Measurements from ENCODE around the gene PCNX2. TPM values are rescaled to one million over a fixed set of nuclear protein-coding genes. Genes with fewer than 3 reads are reported as not detected.

The PCNX2 gene
- total and polyA plus RNA-seq, 2 experiments from 2014 or later, result 3.9 to 11.0 TPM

DNA sequence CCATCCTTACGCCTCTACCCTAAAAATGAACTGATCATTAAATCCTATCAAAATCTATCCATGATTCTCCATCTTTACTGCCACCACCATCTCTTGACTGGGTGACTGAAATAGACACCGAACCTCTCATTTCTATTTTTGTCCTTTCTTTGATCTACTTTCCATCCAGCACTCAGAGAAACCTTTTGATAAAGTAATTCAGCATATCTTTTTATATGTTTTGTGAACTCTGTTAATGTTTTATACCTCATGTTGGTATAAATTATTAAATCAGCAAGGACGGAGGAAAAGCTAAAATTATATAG is 13.0 kb downstream of the PCNX2 start:
- no peaks in the 10 kb centered on the region for H3K79me2 ChIP-seq
- no peak overlapping the region for H3K4me2 ChIP-seq
- no peaks in the 10 kb centered on the region for H3K36me3 ChIP-seq (replicated peaks; ENCODE audit: insufficient read depth, low read depth)
- H3K9me2 ChIP-seq (replicated peaks; ENCODE audit: insufficient read depth), result no peaks in the 10 kb centered on the region
- no peak overlapping the region for H2AFZ ChIP-seq
- no peaks in the 10 kb centered on the region for H3K4me1 ChIP-seq (ENCODE audit: insufficient read depth)
- H3K27ac ChIP-seq, result no peak overlapping the region
- TF ChIP-seq EZH2 (IDR thresholded peaks at IDR 0.05; ENCODE audit: borderline replicate concordance) (no peak), EZH2phosphoT487 (IDR thresholded peaks at IDR 0.05; ENCODE audit: low read depth, severe bottlenecking, unreplicated experiment) (no peak)
- TF ChIP-seq, protein P1, sequence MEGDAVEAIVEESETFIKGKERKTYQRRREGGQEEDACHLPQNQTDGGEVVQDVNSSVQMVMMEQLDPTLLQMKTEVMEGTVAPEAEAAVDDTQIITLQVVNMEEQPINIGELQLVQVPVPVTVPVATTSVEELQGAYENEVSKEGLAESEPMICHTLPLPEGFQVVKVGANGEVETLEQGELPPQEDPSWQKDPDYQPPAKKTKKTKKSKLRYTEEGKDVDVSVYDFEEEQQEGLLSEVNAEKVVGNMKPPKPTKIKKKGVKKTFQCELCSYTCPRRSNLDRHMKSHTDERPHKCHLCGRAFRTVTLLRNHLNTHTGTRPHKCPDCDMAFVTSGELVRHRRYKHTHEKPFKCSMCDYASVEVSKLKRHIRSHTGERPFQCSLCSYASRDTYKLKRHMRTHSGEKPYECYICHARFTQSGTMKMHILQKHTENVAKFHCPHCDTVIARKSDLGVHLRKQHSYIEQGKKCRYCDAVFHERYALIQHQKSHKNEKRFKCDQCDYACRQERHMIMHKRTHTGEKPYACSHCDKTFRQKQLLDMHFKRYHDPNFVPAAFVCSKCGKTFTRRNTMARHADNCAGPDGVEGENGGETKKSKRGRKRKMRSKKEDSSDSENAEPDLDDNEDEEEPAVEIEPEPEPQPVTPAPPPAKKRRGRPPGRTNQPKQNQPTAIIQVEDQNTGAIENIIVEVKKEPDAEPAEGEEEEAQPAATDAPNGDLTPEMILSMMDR (IDR thresholded peaks at IDR 0.05; ENCODE audit: poor library complexity), result no peak
- no peaks in the 10 kb centered on the region for H3K27me3 ChIP-seq
- H4K20me1 ChIP-seq (ENCODE audit: insufficient read depth, poor library complexity, severe bottlenecking), result no peaks in the 10 kb centered on the region
- WGBS (ENCODE audit: low lambda C conversion rate, missing lambda C conversion rate), result 96% methylated on average over 3 of the region's 3 CpGs
- H3K9me3 ChIP-seq (ENCODE audit: low read depth), result no peaks in the 10 kb centered on the region
- DNase-seq (ENCODE audit: low spot score), result no peak
- H3K4me3 ChIP-seq, result no peak overlapping the region

DNA sequence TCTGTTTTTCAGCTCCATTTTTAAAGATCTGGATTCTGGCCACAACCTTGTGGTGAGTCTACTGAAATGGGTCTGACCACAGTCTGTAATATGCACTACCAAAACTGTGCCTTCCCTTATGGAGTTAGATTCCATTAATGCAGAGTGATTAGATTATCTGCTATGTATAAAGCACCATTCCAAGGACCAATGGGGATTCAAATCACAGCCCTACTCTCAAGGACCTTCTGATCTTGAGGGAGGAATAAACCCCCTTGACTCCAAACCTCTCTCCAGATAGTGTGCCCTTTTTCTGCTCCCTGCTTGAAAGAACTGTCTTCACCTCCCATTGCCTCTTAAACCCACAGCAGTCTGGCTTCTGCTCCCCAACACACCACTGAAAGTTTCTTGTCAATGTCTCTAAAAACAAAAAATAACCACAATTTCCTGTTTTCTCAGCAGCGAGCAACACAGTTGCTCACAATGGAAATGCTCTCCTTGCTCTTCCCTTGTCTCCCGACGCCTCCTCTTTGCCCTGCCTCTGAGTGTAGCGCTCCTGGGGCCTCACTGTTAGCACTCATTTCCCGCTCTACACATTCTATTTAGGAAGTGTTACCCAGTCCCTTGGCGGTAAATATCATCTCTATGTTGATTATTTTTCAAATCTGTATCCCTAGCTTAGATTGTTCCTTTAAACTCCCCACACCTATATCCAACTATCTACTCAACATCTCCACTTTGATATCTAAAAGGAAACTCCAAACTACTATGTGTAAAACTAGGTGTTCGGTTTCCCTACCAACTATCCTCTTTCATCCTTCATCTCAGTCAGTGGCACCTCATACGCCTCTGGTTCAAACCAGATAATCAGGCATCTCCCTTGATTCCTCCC is 13.6 kb downstream of the PCNX2 start:
- H3K27me3 ChIP-seq, result no peaks in the 10 kb centered on the region
- no peak overlapping the region for H2AFZ ChIP-seq
- H4K20me1 ChIP-seq (ENCODE audit: insufficient read depth, poor library complexity, severe bottlenecking), result no peaks in the 10 kb centered on the region
- no peak for DNase-seq (ENCODE audit: low spot score)
- H3K27ac ChIP-seq, result no peak overlapping the region
- H3K9me3 ChIP-seq (ENCODE audit: low read depth), result no peaks in the 10 kb centered on the region
- H3K4me1 ChIP-seq (ENCODE audit: insufficient read depth), result no peaks in the 10 kb centered on the region
- H3K9me2 ChIP-seq (replicated peaks; ENCODE audit: insufficient read depth), result no peaks in the 10 kb centered on the region
- 93% methylated on average over 8 of the region's 8 CpGs for WGBS (ENCODE audit: low lambda C conversion rate, missing lambda C conversion rate)
- H3K4me3 ChIP-seq, result no peak overlapping the region
- H3K4me2 ChIP-seq, result no peak overlapping the region
- TF ChIP-seq EZH2 (IDR thresholded peaks at IDR 0.05; ENCODE audit: borderline replicate concordance) (no peak), EZH2phosphoT487 (IDR thresholded peaks at IDR 0.05; ENCODE audit: low read depth, severe bottlenecking, unreplicated experiment) (no peak)
- TF ChIP-seq, protein P1 (IDR thresholded peaks at IDR 0.05; ENCODE audit: poor library complexity), result no peak
- H3K36me3 ChIP-seq (replicated peaks; ENCODE audit: insufficient read depth, low read depth), result no peaks in the 10 kb centered on the region
- H3K79me2 ChIP-seq, result no peaks in the 10 kb centered on the region

DNA sequence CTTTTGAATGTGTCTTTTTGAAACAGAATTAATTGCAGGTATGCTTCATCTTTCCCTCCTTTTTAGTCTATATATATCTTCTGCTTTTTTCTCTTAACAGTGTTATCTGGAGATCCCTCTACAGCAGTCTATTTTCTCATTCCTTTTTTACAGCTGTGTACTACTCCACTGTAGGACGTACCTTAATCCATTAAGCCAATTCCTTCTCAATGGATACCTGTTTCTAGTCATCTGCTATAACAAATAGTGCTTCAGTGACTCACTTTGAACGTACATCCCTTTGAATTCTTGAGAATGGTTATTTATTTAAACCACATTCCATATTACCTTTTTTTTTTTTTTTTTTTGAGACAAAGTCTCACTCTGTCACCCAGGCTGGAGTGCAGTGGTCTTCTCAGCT is 15.6 kb downstream of the PCNX2 start:
- Histone ChIP-seq H3K27ac (no peak overlapping the region), H3K4me3 (no peak overlapping the region), H3K4me2 (no peak overlapping the region), H3K9me3 (ENCODE audit: low read depth) (no peaks in the 10 kb centered on the region), H3K27me3 (no peaks in the 10 kb centered on the region), H4K20me1 (ENCODE audit: insufficient read depth, poor library complexity, severe bottlenecking) (no peaks in the 10 kb centered on the region), H3K4me1 (ENCODE audit: insufficient read depth) (no peaks in the 10 kb centered on the region), H3K36me3 (replicated peaks; ENCODE audit: insufficient read depth, low read depth) (no peaks in the 10 kb centered on the region), H2AFZ (no peak overlapping the region), H3K9me2 (replicated peaks; ENCODE audit: insufficient read depth) (no peaks in the 10 kb centered on the region), H3K79me2 (no peaks in the 10 kb centered on the region)
- no peak for DNase-seq (ENCODE audit: low spot score)
- no peak for TF ChIP-seq EZH2 (IDR thresholded peaks at IDR 0.05; ENCODE audit: borderline replicate concordance)
- TF ChIP-seq, protein P1 (IDR thresholded peaks at IDR 0.05; ENCODE audit: poor library complexity), result no peak
- 98% methylated on average over 2 of the region's 2 CpGs for WGBS (ENCODE audit: low lambda C conversion rate, missing lambda C conversion rate)

All from hepatocyte (in vitro differentiated cells).